ENCODE results near the gene ACOT7.

Gene ACOT7

DNA sequence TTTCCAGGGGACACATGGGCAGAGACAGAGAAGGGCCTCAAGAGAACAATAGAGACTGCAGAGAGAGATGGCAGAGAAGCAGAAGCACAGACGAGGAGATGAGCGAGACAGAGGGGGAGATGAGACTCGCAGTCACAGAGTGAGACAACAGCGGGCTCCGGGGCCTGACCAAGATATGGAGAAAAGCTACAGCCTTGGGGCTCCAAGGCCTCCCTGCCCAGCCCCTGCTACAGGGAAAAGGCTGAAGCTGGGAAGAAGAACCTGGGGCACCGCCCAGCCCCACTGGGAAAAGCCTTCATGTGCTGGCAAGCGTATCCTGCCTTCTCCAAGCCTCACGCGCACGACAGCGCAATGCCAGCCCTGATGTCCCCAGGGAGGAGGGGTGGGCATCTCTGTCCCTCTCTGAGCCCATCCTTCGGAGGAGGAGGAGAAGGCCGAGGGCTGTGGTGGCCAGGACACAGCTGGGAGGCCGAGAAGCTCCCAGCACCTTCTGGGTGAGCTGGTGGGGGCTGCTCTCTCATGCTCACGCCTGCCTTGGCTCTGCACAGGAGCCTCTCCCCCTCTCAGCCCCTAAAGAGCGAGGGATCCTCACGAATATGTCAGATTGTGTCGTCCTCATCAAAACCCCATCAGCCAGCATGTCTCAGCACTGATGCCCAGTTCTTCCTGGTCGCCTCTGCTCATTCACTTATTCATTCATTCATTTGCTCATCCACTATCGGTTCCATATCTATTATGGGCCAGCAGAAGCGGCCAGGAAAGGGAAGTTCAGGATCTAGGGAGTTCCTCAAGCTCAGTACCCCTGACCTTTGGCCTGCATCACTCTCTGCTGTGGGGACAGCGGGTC lies 56.6 kb downstream of the ACOT7 start:
- DNase-seq (ENCODE audit: insufficient read length, low spot score) (no peak), FAIRE-seq (no peak)
- TF ChIP-seq POLR2AphosphoS5 (IDR thresholded peaks at IDR 0.05; ENCODE audit: low read depth, low read length) (no peak), TAF1 (IDR thresholded peaks at IDR 0.05; ENCODE audit: low read depth, low read length) (no peak), PAX5 (IDR thresholded peaks at IDR 0.05; ENCODE audit: insufficient read depth, low read length, severe bottlenecking) (no peak), POLR2A (IDR thresholded peaks at IDR 0.05; ENCODE audit: low read depth, low read length) (no peak), POU2F2 (IDR thresholded peaks at IDR 0.05; ENCODE audit: low read depth, low read length) (no peak), SPI1 (IDR thresholded peaks at IDR 0.05; ENCODE audit: low read depth, low read length) (no peak)

DNA sequence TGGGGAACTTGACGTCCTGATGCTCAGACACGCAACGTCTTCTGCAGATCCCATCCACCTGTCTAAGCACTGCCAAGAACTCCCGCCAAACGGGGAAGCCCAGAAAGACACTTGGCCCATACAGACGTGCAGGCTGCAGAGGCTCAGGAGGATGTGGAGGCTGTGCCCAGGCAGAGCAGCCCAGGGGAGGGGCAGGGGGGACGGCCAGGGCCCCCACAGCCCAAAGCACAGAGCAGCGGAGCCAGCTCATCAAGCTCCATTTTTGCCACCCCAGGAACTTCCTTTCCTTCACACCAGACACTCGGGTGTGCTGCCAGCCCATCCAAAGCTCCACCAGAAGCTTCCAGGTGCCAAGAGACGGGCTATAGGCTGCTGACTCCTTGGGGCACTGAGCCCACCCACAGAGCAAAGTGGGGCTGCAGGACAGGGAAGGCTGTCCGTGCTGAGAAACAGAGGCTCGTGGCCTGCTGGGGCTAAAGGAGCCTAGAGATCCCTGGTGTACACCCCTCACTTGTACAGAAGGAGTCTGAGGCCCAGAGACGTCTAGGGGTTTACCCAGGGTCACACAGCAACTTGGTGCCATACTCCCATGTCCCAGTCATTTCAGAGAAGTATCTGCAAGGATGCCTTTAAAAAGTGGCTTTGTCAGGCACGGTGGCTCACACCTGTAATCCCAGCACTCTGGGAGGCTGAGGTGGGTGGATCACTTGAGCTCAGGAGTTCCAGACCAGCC lies 59.1 kb downstream of the ACOT7 start:
- DNase-seq (ENCODE audit: insufficient read length, low spot score) = no peak
- TF ChIP-seq POLR2AphosphoS5 (IDR thresholded peaks at IDR 0.05; ENCODE audit: low read depth, low read length) = no peak
- TF ChIP-seq POU2F2 (IDR thresholded peaks at IDR 0.05; ENCODE audit: low read depth, low read length) = no peak
- no peak for TF ChIP-seq SPI1 (IDR thresholded peaks at IDR 0.05; ENCODE audit: low read depth, low read length)
- no peak for TF ChIP-seq PAX5 (IDR thresholded peaks at IDR 0.05; ENCODE audit: insufficient read depth, low read length, severe bottlenecking)
- no peak for TF ChIP-seq POLR2A (IDR thresholded peaks at IDR 0.05; ENCODE audit: low read depth, low read length)
- no peak for TF ChIP-seq TAF1 (IDR thresholded peaks at IDR 0.05; ENCODE audit: low read depth, low read length)
- no peak for FAIRE-seq

DNA sequence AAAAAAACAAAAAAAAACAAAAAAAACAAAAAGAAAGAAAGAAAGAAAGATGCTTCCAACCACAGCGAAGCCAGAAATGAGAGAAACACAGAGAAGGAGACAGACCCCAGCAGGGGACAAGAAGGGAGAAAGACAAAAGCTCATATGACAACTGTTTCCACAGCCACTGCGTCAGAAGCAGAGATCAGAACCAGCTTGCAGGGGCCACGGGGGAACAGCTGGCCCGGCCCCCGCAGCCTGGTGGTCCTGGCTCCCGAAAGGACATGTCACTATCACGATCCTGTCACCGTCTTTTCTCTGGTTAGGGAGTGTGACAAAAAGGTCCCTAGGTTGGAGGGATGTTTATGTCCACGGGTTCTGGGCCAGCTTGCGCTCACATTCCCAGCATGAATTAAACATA lies 60.7 kb downstream of the ACOT7 start:
- no peak for TF ChIP-seq SPI1 (IDR thresholded peaks at IDR 0.05; ENCODE audit: low read depth, low read length)
- no peak for TF ChIP-seq POLR2AphosphoS5 (IDR thresholded peaks at IDR 0.05; ENCODE audit: low read depth, low read length)
- no peak for TF ChIP-seq TAF1 (IDR thresholded peaks at IDR 0.05; ENCODE audit: low read depth, low read length)
- TF ChIP-seq POU2F2 (IDR thresholded peaks at IDR 0.05; ENCODE audit: low read depth, low read length) = no peak
- TF ChIP-seq PAX5 (IDR thresholded peaks at IDR 0.05; ENCODE audit: insufficient read depth, low read length, severe bottlenecking) = no peak
- no peak for TF ChIP-seq POLR2A (IDR thresholded peaks at IDR 0.05; ENCODE audit: low read depth, low read length)
- DNase-seq (ENCODE audit: insufficient read length, low spot score) (no peak), FAIRE-seq (no peak)

- FAIRE-seq (no peak), DNase-seq (ENCODE audit: insufficient read length, low spot score) (no peak)
- no peak for TF ChIP-seq PAX5 (IDR thresholded peaks at IDR 0.05; ENCODE audit: insufficient read depth, low read length, severe bottlenecking)
These were observed 61.9 kb downstream of the ACOT7 start for GRCh38 chr1:6331543-6332273.

GRCh38 chr1:6330410-6330911 lies 63.1 kb downstream of the ACOT7 start:
- FAIRE-seq (no peak), DNase-seq (ENCODE audit: insufficient read length, low spot score) (no peak)
- no peak for TF ChIP-seq SPI1 (IDR thresholded peaks at IDR 0.05; ENCODE audit: low read depth, low read length)
- no peak for TF ChIP-seq POLR2A (IDR thresholded peaks at IDR 0.05; ENCODE audit: low read depth, low read length)
- TF ChIP-seq TAF1 (IDR thresholded peaks at IDR 0.05; ENCODE audit: low read depth, low read length) = no peak
- TF ChIP-seq POU2F2 (IDR thresholded peaks at IDR 0.05; ENCODE audit: low read depth, low read length) = no peak
- no peak for TF ChIP-seq POLR2AphosphoS5 (IDR thresholded peaks at IDR 0.05; ENCODE audit: low read depth, low read length)
- no peak for TF ChIP-seq PAX5 (IDR thresholded peaks at IDR 0.05; ENCODE audit: insufficient read depth, low read length, severe bottlenecking)

DNA sequence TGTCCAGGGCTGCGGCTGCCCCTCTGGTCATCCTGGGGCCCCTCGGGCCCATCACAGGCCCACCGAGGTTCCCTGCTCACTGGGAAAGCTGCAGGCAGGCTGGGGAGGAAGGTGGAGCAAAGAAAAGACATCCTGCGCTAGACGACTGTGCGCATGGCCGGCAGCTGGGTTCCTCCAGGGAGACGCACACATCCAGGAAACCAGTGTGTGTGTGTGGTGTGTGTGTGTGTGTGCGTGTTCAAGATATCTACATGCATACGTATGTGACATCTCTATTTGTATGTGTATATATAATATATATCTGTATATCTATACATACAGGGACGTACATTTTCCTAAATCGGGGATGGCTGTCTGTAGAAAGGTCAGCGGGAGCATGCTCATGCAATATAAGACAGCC lies 63.7 kb downstream of the ACOT7 start:
- FAIRE-seq (no peak), DNase-seq (ENCODE audit: insufficient read length, low spot score) (no peak)
- TF ChIP-seq TAF1 (IDR thresholded peaks at IDR 0.05; ENCODE audit: low read depth, low read length) = no peak
- no peak for TF ChIP-seq SPI1 (IDR thresholded peaks at IDR 0.05; ENCODE audit: low read depth, low read length)
- no peak for TF ChIP-seq POU2F2 (IDR thresholded peaks at IDR 0.05; ENCODE audit: low read depth, low read length)
- TF ChIP-seq PAX5 (IDR thresholded peaks at IDR 0.05; ENCODE audit: insufficient read depth, low read length, severe bottlenecking) = no peak
- no peak for TF ChIP-seq POLR2A (IDR thresholded peaks at IDR 0.05; ENCODE audit: low read depth, low read length)
- TF ChIP-seq POLR2AphosphoS5 (IDR thresholded peaks at IDR 0.05; ENCODE audit: low read depth, low read length) = no peak

GRCh38 chr1:6329396-6329795 lies 64.2 kb downstream of the ACOT7 start:
- TF ChIP-seq POLR2A (IDR thresholded peaks at IDR 0.05; ENCODE audit: low read depth, low read length) = no peak
- TF ChIP-seq POU2F2 (IDR thresholded peaks at IDR 0.05; ENCODE audit: low read depth, low read length) = no peak
- TF ChIP-seq POLR2AphosphoS5 (IDR thresholded peaks at IDR 0.05; ENCODE audit: low read depth, low read length) = no peak
- TF ChIP-seq SPI1 (IDR thresholded peaks at IDR 0.05; ENCODE audit: low read depth, low read length) = no peak
- no peak for TF ChIP-seq PAX5 (IDR thresholded peaks at IDR 0.05; ENCODE audit: insufficient read depth, low read length, severe bottlenecking)
- no peak for TF ChIP-seq TAF1 (IDR thresholded peaks at IDR 0.05; ENCODE audit: low read depth, low read length)
- DNase-seq (ENCODE audit: insufficient read length, low spot score) = no peak

GRCh38 chr1:6328696-6329095 lies 64.9 kb downstream of the ACOT7 start:
- DNase-seq (ENCODE audit: insufficient read length, low spot score) (no peak), FAIRE-seq (no peak)
- TF ChIP-seq PAX5 (IDR thresholded peaks at IDR 0.05; ENCODE audit: insufficient read depth, low read length, severe bottlenecking) (no peak), POLR2AphosphoS5 (IDR thresholded peaks at IDR 0.05; ENCODE audit: low read depth, low read length) (no peak), SPI1 (IDR thresholded peaks at IDR 0.05; ENCODE audit: low read depth, low read length) (no peak), POU2F2 (IDR thresholded peaks at IDR 0.05; ENCODE audit: low read depth, low read length) (no peak), POLR2A (IDR thresholded peaks at IDR 0.05; ENCODE audit: low read depth, low read length) (no peak), TAF1 (IDR thresholded peaks at IDR 0.05; ENCODE audit: low read depth, low read length) (no peak)

More at GRCh38 chr1:6329396-6329795, 64.2 kb downstream of the ACOT7 start:
- no peak for FAIRE-seq

DNA sequence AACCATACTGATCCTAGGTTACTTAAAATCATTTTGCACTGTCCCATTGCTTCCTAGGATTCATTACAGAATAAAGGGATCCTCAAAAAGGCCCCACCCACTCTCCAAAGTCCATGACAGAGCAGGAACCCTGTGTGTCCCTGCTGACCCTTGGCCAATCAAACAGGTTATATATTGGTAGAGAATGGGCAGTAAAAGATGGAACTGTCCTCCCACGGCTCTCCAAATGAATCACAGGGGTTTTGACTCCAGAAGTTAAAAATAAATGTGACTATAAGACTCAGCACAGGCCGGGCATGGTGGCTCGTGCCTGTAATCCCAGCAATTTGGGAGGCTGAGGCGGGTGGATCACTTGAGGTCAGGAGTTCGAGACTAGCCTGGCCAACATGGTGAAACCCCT lies 65.5 kb downstream of the ACOT7 start:
- FAIRE-seq (no peak), DNase-seq (ENCODE audit: insufficient read length, low spot score) (no peak)
- TF ChIP-seq POLR2AphosphoS5 (IDR thresholded peaks at IDR 0.05; ENCODE audit: low read depth, low read length) (no peak), POLR2A (IDR thresholded peaks at IDR 0.05; ENCODE audit: low read depth, low read length) (no peak), TAF1 (IDR thresholded peaks at IDR 0.05; ENCODE audit: low read depth, low read length) (no peak), SPI1 (IDR thresholded peaks at IDR 0.05; ENCODE audit: low read depth, low read length) (no peak), POU2F2 (IDR thresholded peaks at IDR 0.05; ENCODE audit: low read depth, low read length) (no peak), PAX5 (IDR thresholded peaks at IDR 0.05; ENCODE audit: insufficient read depth, low read length, severe bottlenecking) (no peak)

Measured in GM12891 (cell line).